MM.1S (cell line): ENCODE data around the gene ALDH3A2.
"Not testable (repeated sequence)": the region's sequence is repeated elsewhere in the genome, so short reads cannot be mapped to it uniquely, and the experiment has no call there.

Experiments
- DNase-seq: peaks from one replicate; pipeline ENCODE4 v3.0.0-alpha.2; 2015
- H2AFZ ChIP-seq: fragments of 300-600 bp; sonication (generic); 2 replicates; pipeline ENCODE4 v1.6.0; 2016; ENCODE audit warnings: antibody characterized with exemption, low read length
- H3F3A ChIP-seq: fragments of 300-600 bp; sonication (generic); 2 replicates; pipeline ENCODE4 v1.6.1; 2016; ENCODE audit warnings: mild to moderate bottlenecking, antibody characterized with exemption, low read length, moderate library complexity, mixed read lengths; ENCODE audit not compliant: insufficient read depth
- H3K27ac ChIP-seq: fragments of 300-600 bp; sonication (generic); 2 replicates; pipeline ENCODE4 v1.5.1; 2016; ENCODE audit warnings: mild to moderate bottlenecking, low read length
- H3K27me3 ChIP-seq: fragments of 300-600 bp; sonication (generic); replicated peaks from 2 replicates; pipeline ENCODE4 v1.6.0; 2016; ENCODE audit warnings: low read length; ENCODE audit not compliant: insufficient read depth
- H3K36me3 ChIP-seq: fragments of 300-600 bp; sonication (generic); replicated peaks from 2 replicates; pipeline ENCODE4 v1.6.1; 2016; ENCODE audit warnings: mild to moderate bottlenecking, low read length, mixed read lengths; ENCODE audit not compliant: insufficient read depth
- H3K4me1 ChIP-seq: fragments of 300-600 bp; sonication (generic); 2 replicates; pipeline ENCODE4 v1.6.1; 2016; ENCODE audit warnings: low read length, mixed read lengths
- H3K4me2 ChIP-seq: fragments of 300-600 bp; sonication (generic); 2 replicates; pipeline ENCODE4 v1.6.0; 2016; ENCODE audit warnings: low read depth, low read length
- H3K4me3 ChIP-seq: fragments of 300-600 bp; sonication (generic); 2 replicates; pipeline ENCODE4 v1.5.1; 2016; ENCODE audit warnings: low read length, mixed read lengths
- H3K79me2 ChIP-seq: fragments of 300-600 bp; sonication (generic); 2 replicates; pipeline ENCODE4 v1.6.1; 2016; ENCODE audit warnings: mixed run types, low read length, mixed read lengths
- H3K9ac ChIP-seq: fragments of 300-600 bp; sonication (generic); 2 replicates; pipeline ENCODE4 v1.6.1; 2016; ENCODE audit warnings: low read length, mixed read lengths
- H3K9me2 ChIP-seq: fragments of 300-600 bp; sonication (generic); replicated peaks from 2 replicates; pipeline ENCODE4 v1.6.1; 2016; ENCODE audit warnings: mild to moderate bottlenecking, low read length, mixed read lengths; ENCODE audit not compliant: insufficient read depth
- H3K9me3 ChIP-seq: fragments of 300-600 bp; sonication (generic); replicated peaks from 2 replicates; pipeline ENCODE4 v1.6.1; 2016; ENCODE audit warnings: mild to moderate bottlenecking, low read length, mixed read lengths; ENCODE audit not compliant: insufficient read depth
- H4K20me1 ChIP-seq: fragments of 300-600 bp; sonication (generic); 2 replicates; pipeline ENCODE4 v1.6.1; 2016; ENCODE audit warnings: mild to moderate bottlenecking, low read length, moderate library complexity, mixed read lengths; ENCODE audit not compliant: insufficient read depth
- CTCF ChIP-seq: fragments of 300-600 bp; sonication (generic); IDR thresholded peaks from 2 replicates; pipeline ENCODE4 v1.5.1; 2016; ENCODE audit warnings: antibody characterized with exemption, low read length, mixed read lengths
- EZH2 ChIP-seq: fragments of 300-600 bp; sonication (generic); optimal IDR thresholded peaks from 2 replicates; pipeline ENCODE3; 2017; ENCODE audit warnings: low read depth, mild to moderate bottlenecking, antibody characterized with exemption, low read length, mixed read lengths
- EZH2phosphoT487 ChIP-seq: fragments of 300-600 bp; sonication (generic); IDR thresholded peaks from 2 replicates; pipeline ENCODE4 v1.6.1; 2018; ENCODE audit warnings: antibody characterized with exemption, low read length

Gene ALDH3A2

DNA sequence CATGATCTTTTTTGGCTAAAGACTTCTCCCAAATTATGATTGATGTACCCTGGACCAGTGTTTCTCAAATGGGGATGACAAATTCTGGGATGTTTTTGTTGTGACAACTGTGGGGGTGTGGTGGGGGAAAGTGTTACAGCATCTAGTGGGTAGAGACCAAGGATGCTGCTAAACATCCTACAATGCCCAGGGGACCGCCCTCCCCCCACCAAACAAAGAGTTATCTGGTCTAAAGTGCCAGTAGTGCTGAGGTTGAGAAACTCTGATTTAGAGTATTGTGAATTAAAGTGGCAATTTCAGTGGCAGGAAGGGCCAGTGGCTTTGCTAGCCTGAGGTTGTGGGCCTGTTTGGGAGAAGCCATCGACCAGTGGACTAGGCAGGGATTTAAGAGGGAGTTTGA, 34.6 kb downstream of the ALDH3A2 start:
- Histone ChIP-seq H3K36me3 (no peaks in the 10 kb centered on the region), H3K4me1 (no peaks in the 10 kb centered on the region), H3K4me3 (no peak overlapping the region), H3K27me3 (no peaks in the 10 kb centered on the region), H3K27ac (no peak overlapping the region), H3K9ac (no peak overlapping the region), H3K4me2 (no peak overlapping the region), H3K9me2 (no peaks in the 10 kb centered on the region), H3F3A (no peaks in the 10 kb centered on the region), H2AFZ (no peak overlapping the region), H3K79me2 (no peaks in the 10 kb centered on the region), H4K20me1 (no peaks in the 10 kb centered on the region), H3K9me3 (no peaks in the 10 kb centered on the region)
- DNase-seq = no peak
- TF ChIP-seq EZH2 (no peak), CTCF (no peak), EZH2phosphoT487 (no peak)

DNA sequence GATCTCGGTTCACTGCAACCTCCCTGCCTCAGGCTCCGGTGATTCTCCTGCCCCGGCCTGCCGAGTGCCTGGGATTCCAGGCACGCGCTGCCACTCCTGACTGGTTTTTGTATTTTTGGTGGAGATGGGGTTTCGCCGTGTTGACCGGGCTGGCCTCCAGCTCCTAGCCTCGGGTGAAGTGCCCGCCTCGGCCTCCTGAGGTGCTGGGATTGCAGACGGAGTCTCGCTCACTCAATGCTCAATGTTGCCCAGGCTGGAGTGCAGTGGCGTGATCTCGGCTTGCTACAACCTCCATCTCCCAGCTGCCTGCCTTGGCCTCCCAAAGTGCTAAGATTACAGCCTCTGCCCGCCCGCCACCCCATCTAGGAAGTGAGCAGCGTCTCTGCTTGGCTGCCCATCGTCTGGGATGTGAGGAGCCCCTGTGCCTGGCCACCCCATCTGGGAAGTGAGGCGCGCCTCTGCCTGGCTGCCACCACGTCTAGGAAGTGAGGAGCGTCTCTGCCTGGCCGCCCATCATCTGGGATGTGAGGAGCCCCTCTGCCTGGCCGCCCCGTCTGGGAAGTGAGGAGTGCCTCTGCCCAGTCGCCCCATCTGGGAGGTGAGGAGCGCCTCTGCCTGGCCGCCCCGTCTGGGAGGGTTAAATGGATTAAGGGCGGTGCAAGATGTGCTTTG, 36.5 kb downstream of the ALDH3A2 start:
- not testable (repeated sequence) for H3K36me3 ChIP-seq, H3K4me3 ChIP-seq, H3K4me2 ChIP-seq, H2AFZ ChIP-seq, H3K27me3 ChIP-seq, H4K20me1 ChIP-seq, H3K9me2 ChIP-seq, H3K27ac ChIP-seq, H3K4me1 ChIP-seq, H3K9me3 ChIP-seq, H3K9ac ChIP-seq, H3F3A ChIP-seq, H3K79me2 ChIP-seq, DNase-seq

DNA sequence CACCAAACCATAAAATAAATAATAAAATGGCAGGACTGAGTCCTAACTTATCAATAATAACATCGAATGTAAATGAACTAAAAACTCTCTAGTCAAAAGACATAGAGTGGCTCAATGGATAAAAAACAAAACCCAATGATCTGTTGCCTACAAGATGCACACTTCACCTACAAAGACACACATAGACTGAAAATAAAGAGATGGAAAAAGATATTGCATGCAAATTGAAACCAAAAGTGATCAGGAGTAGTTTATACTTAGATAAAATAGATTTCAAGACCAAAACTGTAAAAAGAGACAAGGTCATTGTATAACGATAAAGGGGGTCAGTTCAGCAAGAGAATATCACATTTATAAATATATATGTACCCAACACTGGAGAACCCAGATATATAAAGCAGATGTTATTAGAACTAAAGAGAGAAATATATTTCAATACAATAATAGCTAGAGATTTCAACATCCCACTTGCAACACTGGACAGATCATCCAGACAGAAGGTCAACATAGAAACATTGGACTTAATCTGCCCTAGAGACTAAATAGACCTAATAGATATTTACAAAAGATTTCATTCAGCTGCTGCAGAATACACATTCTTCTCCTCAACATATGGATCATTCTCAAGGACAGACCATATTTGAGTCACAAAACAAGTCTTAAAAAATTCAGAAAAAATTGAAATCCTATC, 38.0 kb downstream of the ALDH3A2 start:
- Histone ChIP-seq H2AFZ (no peak overlapping the region), H3K9me3 (no peaks in the 10 kb centered on the region), H3K27ac (no peak overlapping the region), H4K20me1 (no peaks in the 10 kb centered on the region), H3K27me3 (no peaks in the 10 kb centered on the region), H3K4me1 (no peaks in the 10 kb centered on the region), H3F3A (no peaks in the 10 kb centered on the region), H3K4me3 (no peak overlapping the region), H3K79me2 (no peaks in the 10 kb centered on the region), H3K4me2 (no peak overlapping the region), H3K36me3 (no peaks in the 10 kb centered on the region), H3K9me2 (no peaks in the 10 kb centered on the region), H3K9ac (no peak overlapping the region)
- TF ChIP-seq EZH2phosphoT487 (no peak), CTCF (no peak), EZH2 (no peak)
- DNase-seq = no peak

- no peaks in the 10 kb centered on the region for H3K4me1 ChIP-seq
- no peak overlapping the region for H3K27ac ChIP-seq
- no peak for DNase-seq
- H3K27me3 ChIP-seq = no peaks in the 10 kb centered on the region
- H2AFZ ChIP-seq = no peak overlapping the region
- H3K79me2 ChIP-seq = no peaks in the 10 kb centered on the region
- H3K4me3 ChIP-seq = no peak overlapping the region
- no peaks in the 10 kb centered on the region for H3K9me3 ChIP-seq
- H3K4me2 ChIP-seq = no peak overlapping the region
- no peak overlapping the region for H3K9ac ChIP-seq
- no peaks in the 10 kb centered on the region for H4K20me1 ChIP-seq
- no peaks in the 10 kb centered on the region for H3K9me2 ChIP-seq
- no peaks in the 10 kb centered on the region for H3K36me3 ChIP-seq
- TF ChIP-seq EZH2 (no peak), EZH2phosphoT487 (no peak), CTCF (no peak)
- H3F3A ChIP-seq = no peaks in the 10 kb centered on the region
Measured at GRCh38 chr17:19702217-19702641, 53.7 kb downstream of the ALDH3A2 start.
